Kidney (tissue), 14 donors: Measurements from ENCODE around the gene NPEPL1. TPM values are rescaled to one million over a fixed set of nuclear protein-coding genes. Genes with fewer than 3 reads are reported as not detected.

Experiments used
- DNase-seq, 5 donors: peaks; one replicate each; pipeline ENCODE4 v3.0.0-alpha.2; 2013 to 2020
- FAIRE-seq: peaks from 2 replicates; lab custom pipeline; 2012; peaks lifted over from hg19 to GRCh38; lab: Jason Lieb, UNC
- H3K27ac ChIP-seq, 2 donors: one replicate each; pipeline ENCODE4 v1.7.0; 2013; ENCODE audit warnings: low read depth in 2 of 2, low read length in 2 of 2, inconsistent platforms in 1 of 2
- H3K27me3 ChIP-seq: one replicate; pipeline ENCODE4 v1.7.1; 2013; ENCODE audit warnings: low read length, inconsistent platforms; ENCODE audit not compliant: control insufficient read depth, insufficient read depth
- H3K36me3 ChIP-seq, 3 donors: one replicate each; pipeline versions ENCODE4 v1.7.0 to v1.7.1; 2013; ENCODE audit warnings: low read length in 3 of 3, control low read depth in 1 of 3, inconsistent platforms in 1 of 3; ENCODE audit not compliant: insufficient read depth in 3 of 3, control insufficient read depth in 2 of 3
- H3K4me1 ChIP-seq, 3 donors: one replicate each; pipeline versions ENCODE4 v1.7.0 to v1.7.1; 2013; ENCODE audit warnings: low read length in 3 of 3, inconsistent platforms in 1 of 3, low read depth in 1 of 3; ENCODE audit not compliant: control insufficient read depth in 2 of 3, insufficient read depth in 2 of 3
- H3K4me3 ChIP-seq, 3 donors: one replicate each; pipeline versions ENCODE4 v1.7.0 to v1.8.1; 2013; ENCODE audit warnings: low read length in 3 of 3, control low read depth in 1 of 3, inconsistent platforms in 1 of 3
- H3K9ac ChIP-seq, 3 donors: one replicate each; pipeline versions ENCODE4 v1.7.0 to v1.7.1; 2013; ENCODE audit warnings: low read length in 3 of 3, control low read depth in 1 of 3, inconsistent platforms in 1 of 3
- H3K9me3 ChIP-seq, 3 donors: one replicate each; pipeline versions ENCODE4 v1.7.0 to v1.7.1; 2013; ENCODE audit warnings: low read length in 3 of 3, control low read depth in 1 of 3, inconsistent platforms in 1 of 3; ENCODE audit not compliant: control insufficient read depth in 2 of 3, insufficient read depth in 1 of 3
- CTCF ChIP-seq: IDR thresholded peaks from 3 replicates; pipeline ENCODE4 v1.5.1; 2012; ENCODE audit warnings: mild to moderate bottlenecking, moderate library complexity, borderline replicate concordance; ENCODE audit not compliant: insufficient read depth; ENCODE audit errors: extremely low read depth
- intact Hi-C: fragments of 100-400 bp; cut with DNase I; formaldehyde crosslinking; loops from one replicate; pipeline ENCODE4 v1.11.1; 2022
- polyA plus RNA-seq: library from polyadenylated mRNA; stranded (reverse); fragments of 350-450 nt; fragmentation: Illumina TruSeq; extraction: RNeasy Lipid Tissue Mini Kit (QIAGEN cat#74804); gene quantifications from one replicate; pipeline ENCODE4 v1.2.3, GENCODE V29; 2014; ENCODE audit warnings: low read depth, low replicate concordance; ENCODE audit not compliant: insufficient read depth
- total RNA-seq: library from RNA; stranded (reverse); fragmentation: NEBNext Ultra II Directional; extraction: Animal tissue kit (Norgen Biotek cat#: 25700); gene quantifications from one replicate; pipeline ENCODE4 v1.2.1, GENCODE V29; 2021
- donor health status: control.
- donor health status: control.
- donor health status: control.
- donor health status: control.
- donor health status: control.
- donor health status: DM: yes; HTN: yes; CAD: no.
- donor health status: Normal renal cell carcinoma (clear cell type).

NPEPL1 gene
- total and polyA plus RNA-seq, 2 donors from 2014 or later: 39.7 to 60.2 TPM

- TF ChIP-seq CTCF: no peak
These were observed 32.8 kb upstream of the NPEPL1 start for GRCh38 chr20:58659841-58660240.

GRCh38 chr20:58660855-58661597 lies 31.6 kb upstream of the NPEPL1 start:
- intact Hi-C loops: no loop called here
- no peak for TF ChIP-seq CTCF
- Histone ChIP-seq H3K9ac (no peak overlapping the region), H3K36me3 (peaks cover 2 to 12% (median 5%) of the 10 kb centered on the region in 3 donors), H3K9me3 (no peaks in the 10 kb centered on the region), H3K27ac (no peak overlapping the region), H3K4me3 (no peak overlapping the region), H3K4me1 (peaks cover 0 to 2% (median 0%) of the 10 kb centered on the region in 3 donors), H3K27me3 (no peaks in the 10 kb centered on the region)
- DNase-seq (no peak), FAIRE-seq (no peak)

More at GRCh38 chr20:58659841-58660240, 32.8 kb upstream of the NPEPL1 start:
- Histone ChIP-seq H3K9me3 (no peaks in the 10 kb centered on the region), H3K27me3 (no peaks in the 10 kb centered on the region), H3K4me3 (no peak overlapping the region), H3K9ac (no peak overlapping the region), H3K27ac (no peak overlapping the region), H3K36me3 (peaks cover 2 to 12% (median 5%) of the 10 kb centered on the region in 3 donors), H3K4me1 (peaks cover 0 to 8% (median 6%) of the 10 kb centered on the region in 3 donors)
- intact Hi-C loops: no loop called here
- DNase-seq (no peak), FAIRE-seq (no peak)

GRCh38 chr20:58661598-58662473 lies 30.8 kb upstream of the NPEPL1 start:
- Histone ChIP-seq H3K4me1 (no peaks in the 10 kb centered on the region), H3K9ac (no peak overlapping the region), H3K4me3 (no peak overlapping the region), H3K27me3 (no peaks in the 10 kb centered on the region), H3K9me3 (no peaks in the 10 kb centered on the region), H3K27ac (no peak overlapping the region), H3K36me3 (peaks cover 2 to 12% (median 5%) of the 10 kb centered on the region in 3 donors)
- no peak for TF ChIP-seq CTCF
- FAIRE-seq (no peak), DNase-seq (no peak)
- intact Hi-C loops: no loop called here
